Activated naive CD4-positive, alpha-beta T cell treated with anti-CD3 and anti-CD28 coated beads for 36 hours (primary cell): Measurements from ENCODE around the gene RSU1. TPM values are rescaled to one million over a fixed set of nuclear protein-coding genes. Genes with fewer than 3 reads are reported as not detected.

Source experiments
- CTCF ChIA-PET: fragments of 350-600 bp; sonication (Branson Sonifier 250); formaldehyde crosslinking; loops from one replicate; lab custom pipeline; 2021; ENCODE audit warnings: antibody characterized with exemption; lab: Charles Lee
- DNase-seq: peaks from one replicate; pipeline ENCODE4 v3.0.0-alpha.2; 2020
- H3K27ac Mint-ChIP-seq: one replicate; pipeline ENCODE4 v1.8.0; 2021; ENCODE audit warnings: mild to moderate bottlenecking, mixed read lengths
- H3K27me3 Mint-ChIP-seq: one replicate; pipeline ENCODE4 v1.8.0; 2021; ENCODE audit warnings: low read depth, mixed read lengths
- H3K36me3 Mint-ChIP-seq: one replicate; pipeline ENCODE4 v1.8.0; 2021; ENCODE audit warnings: low read depth, mixed read lengths
- H3K4me1 Mint-ChIP-seq: one replicate; pipeline ENCODE4 v1.8.0; 2021; ENCODE audit warnings: low read depth, mixed read lengths
- H3K4me3 Mint-ChIP-seq: one replicate; pipeline ENCODE4 v1.8.0; 2021; ENCODE audit warnings: mild to moderate bottlenecking, moderate library complexity, mixed read lengths
- H3K9me3 Mint-ChIP-seq: one replicate; pipeline ENCODE4 v1.8.0; 2021; ENCODE audit warnings: mixed read lengths
- intact Hi-C: fragments of 100-400 bp; cut with micrococcal nuclease; formaldehyde crosslinking; loops from one replicate; pipeline ENCODE4 v1.15.1; 2023
- total RNA-seq, 2 experiments: library from RNA; stranded (reverse); gene quantifications; one replicate each; pipeline ENCODE4 v1.2.3, GENCODE V29; 2021

RSU1 gene
- total RNA-seq, 2 experiments from 2014 or later, result 43.4 to 45.1 TPM

GRCh38 chr10:16820421-16820820 lies 3.2 kb upstream of the RSU1 start:
- intact Hi-C loops, result loop anchor here (10.0 kb wide), 1 partner anchor 774 kb away; no protein-coding TSS in a partner anchor
- CTCF ChIA-PET, result interaction anchor here (1.3 kb wide), 1 partner anchor 437 kb away, joined by 3 read pairs; no protein-coding TSS in a partner anchor
- H3K4me1 Mint-ChIP-seq, result peaks cover 13% of the 10 kb centered on the region
- no peak overlapping the region for H3K4me3 Mint-ChIP-seq
- DNase-seq, result no peak
- peaks cover 18% of the 10 kb centered on the region for H3K9me3 Mint-ChIP-seq
- no peaks in the 10 kb centered on the region for H3K27me3 Mint-ChIP-seq
- H3K36me3 Mint-ChIP-seq, result peaks cover 14% of the 10 kb centered on the region
- no peak overlapping the region for H3K27ac Mint-ChIP-seq

GRCh38 chr10:16820018-16820417 lies 2.8 kb upstream of the RSU1 start:
- Mint-ChIP-seq H3K4me1 (peaks cover 17% of the 10 kb centered on the region), H3K9me3 (peaks cover 18% of the 10 kb centered on the region), H3K27ac (no peak overlapping the region), H3K4me3 (no peak overlapping the region), H3K36me3 (peaks cover 18% of the 10 kb centered on the region), H3K27me3 (no peaks in the 10 kb centered on the region)
- DNase-seq, result no peak
- intact Hi-C loops, result loop anchor here (10.0 kb wide), 1 partner anchor 775 kb away; no protein-coding TSS in a partner anchor
- CTCF ChIA-PET, result interaction anchor here (1.3 kb wide), 1 partner anchor 437 kb away, joined by 3 read pairs; no protein-coding TSS in a partner anchor

GRCh38 chr10:16819436-16819835 lies 2.2 kb upstream of the RSU1 start:
- H3K27ac Mint-ChIP-seq, result no peak overlapping the region

GRCh38 chr10:16819026-16819425 lies 1.8 kb upstream of the RSU1 start:
- intact Hi-C loops, result loop anchor here (10.0 kb wide), 1 partner anchor 1836 kb away; the partner anchor contains the start of genes ARL5B and NSUN6
- Mint-ChIP-seq H3K27ac (no peak overlapping the region), H3K36me3 (peaks cover 20% of the 10 kb centered on the region), H3K9me3 (peaks cover 18% of the 10 kb centered on the region), H3K4me3 (no peak overlapping the region), H3K27me3 (no peaks in the 10 kb centered on the region), H3K4me1 (peaks cover 23% of the 10 kb centered on the region)
- no peak for DNase-seq
- CTCF ChIA-PET, result no interaction called here

More at GRCh38 chr10:16819436-16819835, 2.2 kb upstream of the RSU1 start:
- Mint-ChIP-seq H3K4me3 (no peak overlapping the region), H3K27me3 (no peaks in the 10 kb centered on the region), H3K36me3 (peaks cover 20% of the 10 kb centered on the region), H3K9me3 (peaks cover 18% of the 10 kb centered on the region), H3K4me1 (peaks cover 23% of the 10 kb centered on the region)
- intact Hi-C loops, result loop anchor here (10.0 kb wide), 1 partner anchor 1835 kb away; the partner anchor contains the start of genes ARL5B and NSUN6
- no peak for DNase-seq
- CTCF ChIA-PET, result interaction anchor here (1.3 kb wide), 1 partner anchor 438 kb away, joined by 3 read pairs; no protein-coding TSS in a partner anchor

GRCh38 chr10:16816830-16817124 lies 447 bp downstream of the RSU1 start:
- peaks cover 11% of the 10 kb centered on the region for H3K36me3 Mint-ChIP-seq
- H3K4me1 Mint-ChIP-seq, result peaks cover 24% of the 10 kb centered on the region
- no peak for DNase-seq
- H3K27ac Mint-ChIP-seq, result peak overlapping the region; percentile 70
- intact Hi-C loops, result loop anchor here (1.0 to 10.0 kb wide), 12 partner anchors 29 to 1838 kb away; partner anchors contain the start of genes ARL5B, MINDY3, NSUN6 and TRDMT1
- peak overlapping the region; percentile 89 for H3K4me3 Mint-ChIP-seq
- CTCF ChIA-PET, result no interaction called here
- H3K9me3 Mint-ChIP-seq, result peaks cover 2% of the 10 kb centered on the region
- no peaks in the 10 kb centered on the region for H3K27me3 Mint-ChIP-seq

GRCh38 chr10:16816171-16816570 lies 1.1 kb downstream of the RSU1 start:
- no peak for DNase-seq
- intact Hi-C loops, result loop anchor here (10.0 kb wide), 1 partner anchor 1839 kb away; the partner anchor contains the start of genes ARL5B and NSUN6
- Mint-ChIP-seq H3K36me3 (peaks cover 13% of the 10 kb centered on the region), H3K9me3 (no peaks in the 10 kb centered on the region), H3K27me3 (no peaks in the 10 kb centered on the region), H3K4me3 (peak overlapping the region; percentile 89), H3K4me1 (peaks cover 26% of the 10 kb centered on the region), H3K27ac (no peak overlapping the region)
- CTCF ChIA-PET, result interaction anchor here (0.6 kb wide), 1 partner anchor 442 kb away, joined by 3 read pairs; no protein-coding TSS in a partner anchor

- no peak overlapping the region for H3K27ac Mint-ChIP-seq
- intact Hi-C loops, result loop anchor here (10.0 kb wide), 1 partner anchor 1841 kb away; the partner anchor contains the start of genes ARL5B and NSUN6
- H3K9me3 Mint-ChIP-seq, result no peaks in the 10 kb centered on the region
- H3K36me3 Mint-ChIP-seq, result peaks cover 13% of the 10 kb centered on the region
- DNase-seq, result no peak
- H3K4me3 Mint-ChIP-seq, result no peak overlapping the region
- H3K4me1 Mint-ChIP-seq, result peaks cover 32% of the 10 kb centered on the region
- CTCF ChIA-PET, result interaction anchor here (0.7 to 1.8 kb wide), 3 partner anchors 32 to 39 kb away, joined by 3 to 9 read pairs (median 5); no protein-coding TSS in a partner anchor
- H3K27me3 Mint-ChIP-seq, result no peaks in the 10 kb centered on the region
These were observed 3.2 kb downstream of the RSU1 start for GRCh38 chr10:16814012-16814411.

- H3K4me1 Mint-ChIP-seq, result peaks cover 29% of the 10 kb centered on the region
- H3K36me3 Mint-ChIP-seq, result peaks cover 14% of the 10 kb centered on the region
- intact Hi-C loops, result loop anchor here (10.0 kb wide), 1 partner anchor 1842 kb away; the partner anchor contains the start of genes ARL5B and NSUN6
- no peak for DNase-seq
- H3K4me3 Mint-ChIP-seq, result no peak overlapping the region
- H3K27ac Mint-ChIP-seq, result no peak overlapping the region
- H3K9me3 Mint-ChIP-seq, result no peaks in the 10 kb centered on the region
- H3K27me3 Mint-ChIP-seq, result no peaks in the 10 kb centered on the region
- CTCF ChIA-PET, result interaction anchor here (0.9 to 1.8 kb wide), 2 partner anchors 36 to 910 kb away, joined by 3 to 9 read pairs; no protein-coding TSS in a partner anchor
These were observed 4.5 kb downstream of the RSU1 start for GRCh38 chr10:16812676-16813075.

- CTCF ChIA-PET, result interaction anchor here (0.6 kb wide), 1 partner anchor 1004 kb away, joined by 3 read pairs; no protein-coding TSS in a partner anchor
These were observed 5.5 kb downstream of the RSU1 start for GRCh38 chr10:16811765-16812164.

GRCh38 chr10:16811292-16811691 lies 5.9 kb downstream of the RSU1 start:
- CTCF ChIA-PET, result no interaction called here
- intact Hi-C loops, result loop anchor here (10.0 kb wide), 1 partner anchor 1844 kb away; the partner anchor contains the start of genes ARL5B and NSUN6

More at GRCh38 chr10:16811765-16812164, 5.5 kb downstream of the RSU1 start:
- no peak for DNase-seq
- intact Hi-C loops, result loop anchor here (10.0 kb wide), 1 partner anchor 1843 kb away; the partner anchor contains the start of genes ARL5B and NSUN6
- Mint-ChIP-seq H3K36me3 (peaks cover 22% of the 10 kb centered on the region), H3K27ac (no peak overlapping the region), H3K4me3 (no peak overlapping the region), H3K4me1 (peaks cover 27% of the 10 kb centered on the region), H3K9me3 (no peaks in the 10 kb centered on the region), H3K27me3 (no peaks in the 10 kb centered on the region)

GRCh38 chr10:16809074-16809718 lies 8.0 kb downstream of the RSU1 start:
- H3K36me3 Mint-ChIP-seq, result peaks cover 19% of the 10 kb centered on the region
- no peak overlapping the region for H3K4me3 Mint-ChIP-seq
- peak; percentile 83 for DNase-seq
- H3K27ac Mint-ChIP-seq, result no peak overlapping the region
- H3K4me1 Mint-ChIP-seq, result peaks cover 10% of the 10 kb centered on the region
- no peaks in the 10 kb centered on the region for H3K27me3 Mint-ChIP-seq
- CTCF ChIA-PET, result interaction anchor here (0.5 to 1.0 kb wide), 4 partner anchors 30 to 907 kb away, joined by 3 to 4 read pairs (median 3); no protein-coding TSS in a partner anchor
- H3K9me3 Mint-ChIP-seq, result peaks cover 2% of the 10 kb centered on the region
- intact Hi-C loops, result loop anchor here (1.0 to 2.0 kb wide), 6 partner anchors 30 to 930 kb away; partner anchors contain the start of gene C1QL3

More at GRCh38 chr10:16811292-16811691, 5.9 kb downstream of the RSU1 start:
- H3K4me1 Mint-ChIP-seq, result peaks cover 26% of the 10 kb centered on the region
- no peak overlapping the region for H3K27ac Mint-ChIP-seq
- no peaks in the 10 kb centered on the region for H3K27me3 Mint-ChIP-seq
- H3K4me3 Mint-ChIP-seq, result no peak overlapping the region
- no peaks in the 10 kb centered on the region for H3K9me3 Mint-ChIP-seq
- no peak for DNase-seq
- peaks cover 22% of the 10 kb centered on the region for H3K36me3 Mint-ChIP-seq

- CTCF ChIA-PET, result interaction anchor here (0.7 to 1.0 kb wide), 2 partner anchors 63 to 901 kb away, joined by 3 read pairs; no protein-coding TSS in a partner anchor
- Mint-ChIP-seq H3K36me3 (peaks cover 18% of the 10 kb centered on the region), H3K4me1 (peaks cover 24% of the 10 kb centered on the region), H3K9me3 (peaks cover 2% of the 10 kb centered on the region), H3K27me3 (no peaks in the 10 kb centered on the region), H3K4me3 (no peak overlapping the region), H3K27ac (no peak overlapping the region)
- intact Hi-C loops, result no loop called here
- DNase-seq, result no peak
These were observed 13.1 kb downstream of the RSU1 start for GRCh38 chr10:16804123-16804522.
